ENCODE results near the gene HAS3.
A peak's percentile ranks its signal among the peaks of the same experiment; 100 is the strongest.

HAS3 gene

GRCh38 chr16:69150146-69150865 is 44.9 kb downstream of the HAS3 start:
- H2AFZ ChIP-seq (ENCODE audit: low read depth, low read length) = no peak overlapping the region
- ATAC-seq (ENCODE audit: insufficient read depth, low read depth) = peak; percentile 95
- no peak overlapping the region for H3K27ac ChIP-seq (ENCODE audit: low read length)
- no peak overlapping the region for H3K9ac ChIP-seq (ENCODE audit: low read depth, low read length)
- peaks cover 5% of the 10 kb centered on the region; the same call in 1 of the 2 replicates for H3K79me2 ChIP-seq (ENCODE audit: insufficient read depth, low read length)
- H4K20me1 ChIP-seq (ENCODE audit: insufficient read depth, low read length) = peaks cover 3% of the 10 kb centered on the region; the same call in 1 of the 2 replicates
- no peaks in the 10 kb centered on the region for H3K27me3 ChIP-seq (ENCODE audit: insufficient read depth, low read length, poor library complexity)
- peak; percentile 59 for DNase-seq
- H3K9me3 ChIP-seq (ENCODE audit: insufficient read depth, low read length, severe bottlenecking) = no peaks in the 10 kb centered on the region
- H3K4me2 ChIP-seq (ENCODE audit: insufficient read depth, low read length) = no peak overlapping the region
- H3K36me3 ChIP-seq (ENCODE audit: insufficient read depth, low read length) = peaks cover 85% of the 10 kb centered on the region
- TF ChIP-seq CTCF (IDR thresholded peaks at IDR 0.05; ENCODE audit: borderline replicate concordance, extremely low read depth, low read length, poor library complexity, severe bottlenecking) (peak; percentile 82), EZH2 (IDR thresholded peaks at IDR 0.05; ENCODE audit: borderline replicate concordance, low read depth, low read length, severe bottlenecking) (no peak)
- H3K4me3 ChIP-seq (ENCODE audit: low read depth in 1 of 2, low read length in 2 of 2) = no peak overlapping the region
- H3K4me1 ChIP-seq (ENCODE audit: insufficient read depth, low read length) = no peaks in the 10 kb centered on the region

- H3K27me3 ChIP-seq (ENCODE audit: insufficient read depth, low read length, poor library complexity) = no peaks in the 10 kb centered on the region
- H3K27ac ChIP-seq (ENCODE audit: low read length) = no peak overlapping the region
- H3K36me3 ChIP-seq (ENCODE audit: insufficient read depth, low read length) = peaks cover 87% of the 10 kb centered on the region
- DNase-seq (no peak), ATAC-seq (ENCODE audit: insufficient read depth, low read depth) (no peak)
- no peak overlapping the region for H2AFZ ChIP-seq (ENCODE audit: low read depth, low read length)
- no peaks in the 10 kb centered on the region for H3K4me1 ChIP-seq (ENCODE audit: insufficient read depth, low read length)
- no peaks in the 10 kb centered on the region for H3K9me3 ChIP-seq (ENCODE audit: insufficient read depth, low read length, severe bottlenecking)
- H3K79me2 ChIP-seq (ENCODE audit: insufficient read depth, low read length) = no peaks in the 10 kb centered on the region
- H4K20me1 ChIP-seq (ENCODE audit: insufficient read depth, low read length) = no peaks in the 10 kb centered on the region; the same call in 1 of the 2 replicates
- H3K9ac ChIP-seq (ENCODE audit: low read depth, low read length) = no peak overlapping the region
- TF ChIP-seq EZH2 (IDR thresholded peaks at IDR 0.05; ENCODE audit: borderline replicate concordance, low read depth, low read length, severe bottlenecking) = no peak
- no peak for TF ChIP-seq CTCF (IDR thresholded peaks at IDR 0.05; ENCODE audit: borderline replicate concordance, extremely low read depth, low read length, poor library complexity, severe bottlenecking)
- H3K4me2 ChIP-seq (ENCODE audit: insufficient read depth, low read length) = no peak overlapping the region
- no peak overlapping the region for H3K4me3 ChIP-seq (ENCODE audit: low read depth in 1 of 2, low read length in 2 of 2)
These were observed 51.7 kb downstream of the HAS3 start for GRCh38 chr16:69157196-69157595.

GRCh38 chr16:69160192-69160591 is 54.7 kb downstream of the HAS3 start:
- ATAC-seq (ENCODE audit: insufficient read depth, low read depth) (no peak), DNase-seq (no peak)
- no peaks in the 10 kb centered on the region; the same call in 1 of the 2 replicates for H4K20me1 ChIP-seq (ENCODE audit: insufficient read depth, low read length)
- H3K27ac ChIP-seq (ENCODE audit: low read length) = no peak overlapping the region
- H2AFZ ChIP-seq (ENCODE audit: low read depth, low read length) = no peak overlapping the region
- H3K4me1 ChIP-seq (ENCODE audit: insufficient read depth, low read length) = no peaks in the 10 kb centered on the region
- H3K9ac ChIP-seq (ENCODE audit: low read depth, low read length) = no peak overlapping the region
- no peak for TF ChIP-seq EZH2 (IDR thresholded peaks at IDR 0.05; ENCODE audit: borderline replicate concordance, low read depth, low read length, severe bottlenecking)
- no peak for TF ChIP-seq CTCF (IDR thresholded peaks at IDR 0.05; ENCODE audit: borderline replicate concordance, extremely low read depth, low read length, poor library complexity, severe bottlenecking)
- no peaks in the 10 kb centered on the region for H3K9me3 ChIP-seq (ENCODE audit: insufficient read depth, low read length, severe bottlenecking)
- H3K79me2 ChIP-seq (ENCODE audit: insufficient read depth, low read length) = no peaks in the 10 kb centered on the region
- H3K4me3 ChIP-seq (ENCODE audit: low read depth in 1 of 2, low read length in 2 of 2) = no peak overlapping the region
- peaks cover 84% of the 10 kb centered on the region for H3K36me3 ChIP-seq (ENCODE audit: insufficient read depth, low read length)
- no peak overlapping the region for H3K4me2 ChIP-seq (ENCODE audit: insufficient read depth, low read length)
- H3K27me3 ChIP-seq (ENCODE audit: insufficient read depth, low read length, poor library complexity) = no peaks in the 10 kb centered on the region

Data from DND-41 (cell line).